H1 (cell line): ENCODE data around the gene ETV2. TPM values are rescaled to one million over a fixed set of nuclear protein-coding genes. Genes with fewer than 3 reads are reported as not detected.

Experiments
- BCL11A ChIP-seq, 2 experiments: IDR thresholded peaks; one replicate each; pipeline ENCODE4 v1.6.1; 2011; ENCODE audit warnings: low read depth in 2 of 2, low read length in 2 of 2, mild to moderate bottlenecking in 2 of 2
- CTBP2 ChIP-seq: IDR thresholded peaks from 2 replicates; pipeline ENCODE4 v1.7.0; 2011; ENCODE audit warnings: borderline replicate concordance, mild to moderate bottlenecking, moderate library complexity, mixed read lengths, low read length; ENCODE audit not compliant: insufficient read depth, insufficient read length
- FOSL1 ChIP-seq: IDR thresholded peaks from 2 replicates; pipeline ENCODE4 v1.6.1; 2011; ENCODE audit warnings: mild to moderate bottlenecking, low read depth, low read length, moderate library complexity; ENCODE audit not compliant: insufficient read depth
- NRF1 ChIP-seq: IDR thresholded peaks from 2 replicates; pipeline ENCODE4 v1.6.1; 2011; ENCODE audit warnings: mild to moderate bottlenecking, low read depth, low read length, improper control_type of control experiment
- RNF2 ChIP-seq: fragments of 200-900, 300-1000 bp; sonication (generic); IDR thresholded peaks from 2 replicates; pipeline ENCODE4 v1.7.1; 2016; ENCODE audit warnings: borderline replicate concordance, low read depth, mild to moderate bottlenecking, antibody characterized with exemption, low read length; ENCODE audit not compliant: poor library complexity, severe bottlenecking; ENCODE audit errors: missing control alignments
- SAP30 ChIP-seq: fragments of 300-600 bp; sonication (generic); IDR thresholded peaks from 2 replicates; pipeline ENCODE4 v1.7.1; 2012; ENCODE audit warnings: low read length, moderate library complexity, mild to moderate bottlenecking, inconsistent platforms; ENCODE audit not compliant: insufficient read depth, insufficient replicate concordance
- polyA plus RNA-seq, 7 experiments: library from polyadenylated mRNA; depleted of rRNA in 3 of 7; stranded (reverse) in 5 of 7; unstranded in 2 of 7; fragments of >200 nt in 5 of 7; fragments of 200-250 nt in 2 of 7; gene quantifications; 1 replicate in 5 of 7; 2 replicates in 1 of 7; 4 replicates in 1 of 7; pipeline versions ENCODE4 v1.2.1 to v1.2.3, GENCODE V29; 2011 to 2013; ENCODE audit warnings: missing spikeins in 2 of 7, mixed read lengths in 2 of 7
- total RNA-seq: library from RNA; stranded (reverse); fragmentation: NEBNext Ultra II Directional; extraction: Animal tissue kit (Norgen Biotek cat#: 25700); gene quantifications from 2 replicates; pipeline ENCODE4 v1.2.1, GENCODE V29; 2021

Gene ETV2
- total and polyA plus RNA-seq, 2 of the 8 experiments (the other 6 are each of a cell fraction or from before 2014, with no cell fraction given), result 0.88 to 1.3 TPM

DNA sequence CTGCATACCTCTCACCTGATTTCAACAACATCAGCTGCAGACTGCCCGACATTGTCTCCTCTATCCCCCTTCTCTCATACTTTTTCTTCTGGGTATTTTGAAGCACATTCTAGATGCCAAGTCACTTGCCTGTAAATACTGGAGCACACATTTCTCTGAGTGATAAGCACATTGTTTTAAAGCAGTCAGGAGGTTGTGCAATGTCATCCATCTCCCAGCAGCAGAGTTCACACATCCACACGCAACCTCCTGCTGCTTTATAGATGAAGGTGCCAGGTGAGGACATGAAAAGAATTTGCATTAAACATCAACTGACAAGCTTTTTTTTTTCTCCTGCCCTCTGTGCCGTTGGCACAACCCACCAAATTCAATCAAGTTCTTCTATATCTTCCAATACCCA, 30.3 kb downstream of the ETV2 start (continued):
- TF ChIP-seq RNF2, result no peak
- no peak for TF ChIP-seq NRF1
- no peak for TF ChIP-seq SAP30
- no peak for TF ChIP-seq BCL11A (IDR thresholded peaks at IDR 0.05; ENCODE audit: low read depth in 2 of 2, low read length in 2 of 2)
- TF ChIP-seq CTBP2, result no peak
- TF ChIP-seq FOSL1, result no peak
- TF ChIP-seq, all 59 proteins: peak for 0
